Spleen (tissue), 11 donors: ENCODE measurements around the gene CARS2. TPM values are rescaled to one million over a fixed set of nuclear protein-coding genes. Genes with fewer than 3 reads are reported as not detected.
"Not testable (repeated sequence)": the region's sequence is repeated elsewhere in the genome, so short reads cannot be mapped to it uniquely, and the experiment has no call there.

Experiments used
- DNase-seq: peaks from one replicate; pipeline ENCODE4 v3.0.0-alpha.2; 2020
- H3K27ac ChIP-seq, 8 donors: fragments of 200-600 bp; sonication (generic) in 7 of 8; 1 replicate in 4 of 8; 2 replicates in 4 of 8; pipeline versions ENCODE4 v1.5.0 to v1.8.0; 2016 to 2021; ENCODE audit warnings: inconsistent platforms in 4 of 8, mild to moderate bottlenecking in 4 of 8, moderate library complexity in 1 of 8
- H3K27me3 ChIP-seq, 7 donors: fragments of 200-600 bp; sonication (generic) in 6 of 7; replicated peaks in 1 of 7; 1 replicate in 4 of 7; 2 replicates in 3 of 7; pipeline versions ENCODE4 v1.5.0 to v1.8.0; 2016 to 2021; ENCODE audit warnings: inconsistent platforms in 3 of 7, mild to moderate bottlenecking in 1 of 7
- H3K36me3 ChIP-seq, 6 donors: fragments of 200-600 bp; sonication (generic) in 5 of 6; 1 replicate in 4 of 6; 2 replicates in 2 of 6; pipeline versions ENCODE4 v1.5.0 to v1.8.0; 2016 to 2021; ENCODE audit warnings: inconsistent platforms in 2 of 6
- H3K4me1 ChIP-seq, 6 donors: fragments of 200-600 bp; sonication (generic) in 5 of 6; 1 replicate in 3 of 6; 2 replicates in 3 of 6; pipeline versions ENCODE4 v1.5.0 to v1.8.0; 2016 to 2021; ENCODE audit warnings: inconsistent platforms in 3 of 6
- H3K4me3 ChIP-seq, 8 donors: fragments of 200-600 bp; sonication (generic) in 7 of 8; 1 replicate in 4 of 8; 2 replicates in 4 of 8; pipeline versions ENCODE4 v1.5.0 to v1.8.0; 2016 to 2021; ENCODE audit warnings: inconsistent platforms in 4 of 8, mild to moderate bottlenecking in 4 of 8, moderate library complexity in 2 of 8
- H3K9me3 ChIP-seq, 8 donors: fragments of 200-600 bp; sonication (generic) in 7 of 8; 1 replicate in 4 of 8; 2 replicates in 4 of 8; pipeline versions ENCODE4 v1.5.0 to v1.8.0; 2016 to 2021; ENCODE audit warnings: inconsistent platforms in 4 of 8
- CTCF ChIP-seq, 11 experiments: fragments of 200-600 bp in 7 of 11; fragments of 450-650 bp in 4 of 11; sonication (generic) in 4 of 11; IDR thresholded peaks in 8 of 11; conservative IDR thresholded peaks in 3 of 11; 1 replicate in 7 of 11; 2 replicates in 4 of 11; pipeline versions ENCODE4 v1.4.0 to v1.8.0; 2016 to 2021; ENCODE audit warnings: antibody characterized with exemption in 11 of 11, inconsistent platforms in 4 of 11, mild to moderate bottlenecking in 1 of 11
- POLR2A ChIP-seq, 3 donors: fragments of 450-650 bp; IDR thresholded peaks; one replicate each; pipeline ENCODE4 v1.5.1; 2017; ENCODE audit warnings: antibody characterized with exemption in 3 of 3, mild to moderate bottlenecking in 1 of 3
- POLR2AphosphoS5 ChIP-seq, 3 donors: sonication (generic); formaldehyde crosslinking; IDR thresholded peaks; one replicate each; pipeline ENCODE4 v1.5.1; 2017; ENCODE audit warnings: antibody characterized with exemption in 3 of 3
- WGBS, 5 donors: extraction: QIAGEN DNeasy Blood & Tissue Kit in 3 of 5; methylation state at CpG; one replicate each; pipeline versions ENCODE4 v1.1.5 to v1.1.7; 2013 to 2018; 5-methylcytosine and 5-hydroxymethylcytosine counted together
- intact Hi-C: fragments of 100-400 bp; cut with DNase I; formaldehyde crosslinking; loops from one replicate; pipeline ENCODE4 v1.15.0; 2023; ENCODE audit warnings: low total_unique reads
- polyA plus RNA-seq, 3 donors: library from polyadenylated mRNA; stranded (reverse); fragments of 200-250 nt; gene quantifications; one replicate each; pipeline ENCODE4 v1.2.1, GENCODE V29; 2013
- total RNA-seq, 7 donors: library from RNA; depleted of rRNA in 3 of 7; stranded (reverse); fragments of >200 nt in 3 of 7; fragmentation: NEBNext Ultra II Directional in 4 of 7; extraction: Animal tissue kit (Norgen Biotek cat#: 25700) in 4 of 7; gene quantifications; one replicate each; pipeline versions ENCODE4 v1.1.0 to v1.2.1, GENCODE V29; 2016 to 2021
- donor health status: healthy with polysubstance abuse.
- donor health status: DM: no; HTN: no; CAD: no; lungs with moderate emphysema.
- donor health status: DM: no; HTN: no; CAD: no.
- donor health status: Bipolar disorder and iron deficiency.
- donor health status: healthy.
- donor health status: DM: no; HTN: no; CAD: no.
- donor health status: DM: yes; HTN: yes; CAD: no.

CARS2 gene
- total and polyA plus RNA-seq, 10 donors, result 63.9 to 113 (median 80.5) TPM

GRCh38 chr13:110706570-110707372, 855 bp upstream of the CARS2 start:
- peak; percentile 67 for DNase-seq
- Histone ChIP-seq H3K36me3 (peaks cover 0 to 20% (median 4%) of the 10 kb centered on the region in 6 donors), H3K4me1 (peaks cover 21 to 80% (median 57%) of the 10 kb centered on the region in 6 donors), H3K9me3 (no peaks in the 10 kb centered on the region), H3K4me3 (peak overlapping the region; percentile 34 to 93 (median 72)), H3K27ac (peak overlapping the region; percentile 65 to 95 (median 88)), H3K27me3 (no peaks in the 10 kb centered on the region)
- TF ChIP-seq CTCF (IDR thresholded peaks at IDR 0.05 in 8 of 11, conservative IDR thresholded peaks at IDR 0.05 in 3 of 11), result no peak
- intact Hi-C loops, result no loop called here
- 59 to 71% (median 66%) methylated on average over 8 of the region's 8 CpGs for WGBS, 5 donors

GRCh38 chr13:110705356-110705825, 525 bp downstream of the CARS2 start:
- Histone ChIP-seq H3K36me3 (peaks cover 0 to 32% (median 14%) of the 10 kb centered on the region in 6 donors), H3K9me3 (no peaks in the 10 kb centered on the region), H3K27me3 (no peaks in the 10 kb centered on the region), H3K27ac (peak overlapping the region; percentile 65 to 95 (median 88)), H3K4me1 (peaks cover 14 to 80% (median 49%) of the 10 kb centered on the region in 6 donors), H3K4me3 (peak overlapping the region; percentile 54 to 93 (median 72))
- no peak for DNase-seq
- intact Hi-C loops, result no loop called here
- 3 to 7% (median 4%) methylated on average over 8 to 12 of the region's 12 CpGs for WGBS, 5 donors
- no peak for TF ChIP-seq POLR2AphosphoS5 (IDR thresholded peaks at IDR 0.05)
- no peak for TF ChIP-seq POLR2A (IDR thresholded peaks at IDR 0.05)

- H3K27ac ChIP-seq, result peak overlapping the region in 5 of 8 donors; percentile 17 to 89 (median 29)
- peaks cover 14 to 94% (median 63%) of the 10 kb centered on the region in 6 donors for H3K4me1 ChIP-seq
- TF ChIP-seq POLR2AphosphoS5 (IDR thresholded peaks at IDR 0.05), result no peak
- TF ChIP-seq POLR2A (IDR thresholded peaks at IDR 0.05), result no peak
- TF ChIP-seq CTCF (IDR thresholded peaks at IDR 0.05 in 8 of 11, conservative IDR thresholded peaks at IDR 0.05 in 3 of 11), result no peak
- peaks cover 0 to 58% (median 36%) of the 10 kb centered on the region in 6 donors for H3K36me3 ChIP-seq
- no peaks in the 10 kb centered on the region for H3K9me3 ChIP-seq
- no peak overlapping the region for H3K4me3 ChIP-seq
- peak; percentile 74 for DNase-seq
- intact Hi-C loops, result no loop called here
- H3K27me3 ChIP-seq, result no peaks in the 10 kb centered on the region
- WGBS, 5 donors, result 79 to 90% (median 85%) methylated on average over 15 of the region's 15 CpGs
Observed at GRCh38 chr13:110702591-110703526, 3.1 kb downstream of the CARS2 start.

- H3K4me1 ChIP-seq, result peaks cover 14 to 94% (median 62%) of the 10 kb centered on the region in 6 donors
- TF ChIP-seq CTCF (IDR thresholded peaks at IDR 0.05 in 8 of 11, conservative IDR thresholded peaks at IDR 0.05 in 3 of 11) (no peak), POLR2A (IDR thresholded peaks at IDR 0.05) (no peak), POLR2AphosphoS5 (IDR thresholded peaks at IDR 0.05) (no peak)
- WGBS, 5 donors, result 49 to 85% (median 73%) methylated on average over 3 of the region's 3 CpGs
- H3K36me3 ChIP-seq, result peaks cover 0 to 65% (median 43%) of the 10 kb centered on the region in 6 donors
- no peak for DNase-seq
- peak overlapping the region in 3 of 8 donors; percentile 22 to 89 (median 32) for H3K27ac ChIP-seq
- H3K9me3 ChIP-seq, result no peaks in the 10 kb centered on the region
- H3K4me3 ChIP-seq, result no peak overlapping the region
- no peaks in the 10 kb centered on the region for H3K27me3 ChIP-seq
- intact Hi-C loops, result no loop called here
Observed at GRCh38 chr13:110702089-110702488, 3.8 kb downstream of the CARS2 start.

- peaks cover 0 to 76% (median 49%) of the 10 kb centered on the region in 6 donors for H3K36me3 ChIP-seq
- peak; percentile 63 for DNase-seq
- peaks cover 14 to 92% (median 56%) of the 10 kb centered on the region in 6 donors for H3K4me1 ChIP-seq
- H3K9me3 ChIP-seq, H3K27me3 ChIP-seq, H3K27ac ChIP-seq, H3K4me3 ChIP-seq, intact Hi-C loops: not testable (repeated sequence)
- WGBS, 5 donors, result 95 to 98% (median 97%) methylated on average over 7 of the region's 7 CpGs
Observed at GRCh38 chr13:110701061-110701460, 4.9 kb downstream of the CARS2 start.
